Measurements from ENCODE around the gene LSM14B.
A peak's percentile ranks its signal among the peaks of the same experiment; 100 is the strongest.

Gene LSM14B

DNA sequence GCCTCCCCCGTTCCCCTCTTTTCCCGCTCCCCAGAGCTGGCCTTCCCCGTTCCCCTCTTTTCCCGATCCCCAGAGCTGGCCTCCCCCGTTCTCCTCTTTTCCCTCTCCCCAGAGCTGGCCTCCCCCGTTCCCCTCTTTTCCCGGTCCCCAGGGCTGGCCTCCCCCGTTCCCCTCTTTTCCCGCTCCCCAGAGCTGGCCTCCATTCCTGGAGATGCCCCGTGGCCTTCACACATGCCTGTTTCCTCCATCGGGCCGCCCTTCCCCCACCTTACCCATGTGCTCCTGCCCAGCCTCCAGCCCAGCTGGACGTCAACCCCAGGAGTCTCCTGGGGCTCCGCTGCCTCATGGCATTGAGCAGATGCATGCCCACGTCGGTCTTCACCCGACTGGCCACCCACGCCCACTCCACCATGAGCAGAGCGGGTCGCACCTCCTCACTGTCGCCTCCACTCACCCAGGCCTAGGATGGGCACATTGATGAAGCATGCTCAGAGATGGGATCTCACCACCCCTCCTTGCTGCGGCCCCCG is 29.6 kb downstream of the LSM14B start:
- H3K4me3 Mint-ChIP-seq: no peak overlapping the region
- no peaks in the 10 kb centered on the region for H3K27me3 Mint-ChIP-seq
- H3K9me3 Mint-ChIP-seq: no peaks in the 10 kb centered on the region
- H3K36me3 Mint-ChIP-seq: peaks cover 24% of the 10 kb centered on the region
- ATAC-seq (ENCODE audit: low read depth): no peak
- no peak for DNase-seq (ENCODE audit: low spot score in 2 of 2)
- no peak overlapping the region for H3K27ac Mint-ChIP-seq
- peaks cover 16% of the 10 kb centered on the region for H3K4me1 Mint-ChIP-seq

DNA sequence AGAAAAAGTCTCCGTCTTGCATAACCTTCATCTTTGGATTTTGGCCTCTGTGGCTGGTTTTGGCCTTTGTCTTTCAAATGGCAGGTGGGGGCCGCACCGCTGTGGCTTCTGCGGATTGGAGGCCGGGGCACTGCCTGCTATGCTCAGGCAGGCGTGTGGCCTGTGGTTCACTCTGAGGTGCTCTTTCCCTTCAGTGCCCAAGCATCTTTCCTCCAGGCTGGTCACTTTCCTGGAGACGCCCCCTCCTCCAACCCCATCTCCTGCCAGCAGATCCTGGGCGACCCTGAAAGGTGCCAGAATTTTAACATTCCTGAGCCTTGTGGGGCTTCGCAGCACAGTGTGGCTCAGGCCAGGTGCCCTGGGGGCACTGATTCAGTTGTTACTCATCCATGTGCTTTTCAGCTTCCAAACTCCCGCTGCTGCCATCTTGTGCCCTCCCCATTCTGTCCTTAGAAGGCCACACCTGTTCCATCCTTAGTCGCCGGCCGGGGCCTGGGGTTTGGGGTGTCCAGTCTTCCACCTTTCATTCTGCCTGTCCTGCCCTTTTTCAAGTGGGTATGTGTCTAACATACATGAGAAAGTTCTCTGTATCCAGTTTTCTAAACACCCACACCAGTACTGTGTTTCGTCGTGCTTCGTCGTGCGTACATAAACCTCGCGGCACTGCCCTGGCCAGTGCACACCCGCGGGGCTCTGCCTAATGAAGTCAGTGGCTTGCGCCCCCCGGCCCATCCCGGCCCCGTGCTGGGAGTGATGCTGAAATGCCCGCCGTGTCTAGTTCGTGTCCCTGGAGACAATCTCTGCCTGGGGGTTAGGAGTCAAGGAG is 33.4 kb downstream of the LSM14B start:
- Mint-ChIP-seq H3K4me3 (no peak overlapping the region), H3K27ac (no peak overlapping the region), H3K36me3 (peaks cover 25% of the 10 kb centered on the region), H3K9me3 (no peaks in the 10 kb centered on the region), H3K4me1 (peaks cover 13% of the 10 kb centered on the region), H3K27me3 (no peaks in the 10 kb centered on the region)
- DNase-seq (ENCODE audit: low spot score in 2 of 2) (no peak), ATAC-seq (ENCODE audit: low read depth) (no peak)

DNA sequence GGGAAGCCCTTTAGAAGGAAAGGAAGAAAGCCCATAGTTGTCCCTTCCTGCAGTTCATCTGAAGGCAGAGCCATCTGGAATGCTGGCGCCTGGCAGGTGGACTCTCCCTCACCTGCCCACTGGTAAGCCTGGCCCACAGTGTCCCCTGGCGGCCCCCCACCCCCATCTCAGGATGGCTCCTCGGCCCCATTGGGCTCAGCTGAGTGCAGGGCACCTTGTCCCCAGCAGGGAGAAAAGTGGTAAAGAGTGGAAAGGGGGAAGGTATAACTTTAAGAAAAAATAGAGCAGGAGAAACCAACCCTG is 33.9 kb downstream of the LSM14B start:
- Mint-ChIP-seq H3K4me3 (no peak overlapping the region), H3K9me3 (no peaks in the 10 kb centered on the region), H3K4me1 (peaks cover 13% of the 10 kb centered on the region), H3K27me3 (no peaks in the 10 kb centered on the region), H3K36me3 (peaks cover 25% of the 10 kb centered on the region), H3K27ac (no peak overlapping the region)
- no peak for ATAC-seq (ENCODE audit: low read depth)
- DNase-seq (ENCODE audit: low spot score in 2 of 2): no peak

DNA sequence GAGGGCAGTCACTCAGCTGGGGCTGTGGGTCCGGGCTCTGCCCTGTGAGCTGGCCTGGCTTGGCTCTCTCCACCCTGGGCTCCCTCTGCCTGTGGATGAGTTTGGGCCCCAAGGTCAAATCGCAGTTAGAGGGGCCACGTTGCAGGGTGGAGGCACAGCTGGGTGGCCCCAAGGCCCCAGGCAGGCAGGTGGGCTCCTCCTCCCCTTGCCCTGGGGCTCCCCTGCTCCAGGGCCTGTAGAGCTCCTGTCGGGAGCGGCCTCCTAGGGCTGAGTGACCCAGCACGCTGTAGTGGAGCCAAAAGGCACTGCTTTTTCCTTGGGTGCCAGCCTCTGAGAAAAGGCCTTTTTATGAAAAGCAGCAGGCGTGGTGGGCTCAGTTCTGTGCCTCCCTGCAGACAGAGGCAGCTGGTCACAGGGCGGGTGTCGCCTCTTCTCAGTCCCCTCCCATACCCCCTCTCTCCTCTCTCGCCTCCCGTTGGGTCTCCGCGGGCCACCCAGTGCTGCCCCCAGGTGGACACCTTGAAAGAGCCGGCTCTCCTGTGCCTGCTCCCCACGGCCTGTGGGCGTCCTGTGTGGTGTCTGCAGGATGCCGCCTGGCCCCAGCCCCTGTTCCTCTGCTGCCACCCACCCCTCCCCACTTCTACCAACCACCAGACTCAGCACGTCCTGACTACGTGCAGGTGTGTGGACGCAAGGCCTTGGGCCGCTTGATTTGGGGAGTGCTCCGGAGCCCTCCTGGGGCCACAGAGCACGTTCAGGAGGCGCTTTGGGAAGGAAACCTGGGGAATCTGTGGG is 34.5 kb downstream of the LSM14B start:
- DNase-seq (ENCODE audit: low spot score in 2 of 2) (peak; percentile 63 to 65), ATAC-seq (ENCODE audit: low read depth) (peak; percentile 99)
- H3K27ac Mint-ChIP-seq: no peak overlapping the region
- peaks cover 11% of the 10 kb centered on the region for H3K4me1 Mint-ChIP-seq
- no peaks in the 10 kb centered on the region for H3K27me3 Mint-ChIP-seq
- no peak overlapping the region for H3K4me3 Mint-ChIP-seq
- H3K9me3 Mint-ChIP-seq: no peaks in the 10 kb centered on the region
- H3K36me3 Mint-ChIP-seq: peaks cover 25% of the 10 kb centered on the region

DNA sequence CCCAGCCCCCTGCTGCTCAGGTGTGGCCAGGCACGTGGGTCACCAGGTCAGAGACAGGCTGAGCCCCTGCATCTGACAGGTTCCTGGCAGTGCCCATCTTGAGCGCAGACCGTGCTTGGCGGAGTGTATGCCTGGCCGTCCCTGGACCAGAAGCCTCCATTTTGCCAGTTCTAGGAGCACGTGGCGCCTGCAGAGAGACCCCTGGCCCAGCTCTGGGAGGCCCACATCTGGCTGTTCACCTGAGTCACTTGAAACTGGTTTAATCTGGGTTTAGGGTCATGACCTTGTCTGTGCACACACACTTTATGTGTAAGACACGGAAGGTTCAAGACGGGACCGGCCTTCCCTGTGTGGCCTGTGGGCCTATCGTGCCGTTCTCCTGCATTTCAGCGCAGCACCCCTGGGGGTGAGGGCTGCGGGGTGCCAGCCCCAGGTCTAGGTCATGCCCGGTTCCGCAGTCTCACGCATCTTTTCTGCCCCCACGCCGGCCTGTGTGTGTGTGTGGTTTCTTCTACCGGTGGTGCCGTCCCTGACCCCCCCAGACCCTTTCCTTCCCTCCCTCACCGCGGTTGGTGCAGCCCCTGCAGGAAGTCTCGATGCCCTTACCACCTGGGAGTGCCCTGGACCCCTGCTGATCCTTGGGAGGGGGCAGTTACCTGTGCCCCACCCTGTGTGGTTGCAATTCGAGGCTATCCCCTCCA is 35.3 kb downstream of the LSM14B start:
- no peak for ATAC-seq (ENCODE audit: low read depth)
- DNase-seq (ENCODE audit: low spot score in 2 of 2): no peak
- no peak overlapping the region for H3K27ac Mint-ChIP-seq
- H3K36me3 Mint-ChIP-seq: peaks cover 21% of the 10 kb centered on the region
- H3K9me3 Mint-ChIP-seq: no peaks in the 10 kb centered on the region
- H3K4me3 Mint-ChIP-seq: no peak overlapping the region
- H3K27me3 Mint-ChIP-seq: no peaks in the 10 kb centered on the region
- peaks cover 11% of the 10 kb centered on the region for H3K4me1 Mint-ChIP-seq

DNA sequence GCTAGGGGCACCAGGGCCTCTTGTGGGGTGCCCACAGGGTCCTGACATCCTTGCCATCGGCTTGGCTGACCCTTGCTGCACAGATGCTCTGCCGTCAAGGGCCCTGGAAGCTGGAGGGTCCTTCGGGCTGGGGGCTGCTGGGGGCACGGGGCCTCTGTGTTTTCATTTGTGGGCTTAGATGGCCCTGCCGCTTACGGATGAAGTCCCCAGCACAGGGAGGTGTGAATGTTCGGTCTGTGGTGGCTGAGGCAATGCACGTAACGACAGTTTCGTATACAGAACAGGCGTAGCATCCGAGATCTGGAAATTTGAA is 35.8 kb downstream of the LSM14B start:
- Mint-ChIP-seq H3K4me3 (no peak overlapping the region), H3K9me3 (no peaks in the 10 kb centered on the region), H3K27me3 (no peaks in the 10 kb centered on the region), H3K36me3 (peaks cover 17% of the 10 kb centered on the region), H3K4me1 (peaks cover 11% of the 10 kb centered on the region), H3K27ac (no peak overlapping the region)
- ATAC-seq (ENCODE audit: low read depth): no peak
- DNase-seq (ENCODE audit: low spot score in 2 of 2): no peak

DNA sequence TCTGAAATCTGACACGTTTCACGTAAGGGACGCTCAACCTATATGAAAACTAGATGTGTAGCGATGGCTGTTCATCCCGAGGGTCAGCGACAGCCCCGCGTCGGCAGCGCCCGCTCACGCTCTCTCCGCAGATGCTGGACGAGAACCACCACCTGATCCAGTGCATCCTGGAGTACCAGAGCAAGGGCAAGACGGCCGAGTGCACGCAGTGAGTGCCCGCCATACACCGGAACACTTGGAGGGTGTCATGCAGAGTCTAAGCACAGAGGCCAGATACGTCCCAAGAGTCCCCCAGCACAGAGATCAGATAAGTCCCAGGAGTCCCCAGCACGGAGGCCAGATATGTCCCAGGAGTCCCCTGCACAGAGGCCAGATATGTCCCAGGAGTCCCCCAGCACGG is 36.3 kb downstream of the LSM14B start:
- ATAC-seq (ENCODE audit: low read depth) (no peak), DNase-seq (ENCODE audit: low spot score in 2 of 2) (no peak)
- H3K27ac Mint-ChIP-seq: no peak overlapping the region
- no peaks in the 10 kb centered on the region for H3K9me3 Mint-ChIP-seq
- H3K4me3 Mint-ChIP-seq: no peak overlapping the region
- peaks cover 16% of the 10 kb centered on the region for H3K36me3 Mint-ChIP-seq
- peaks cover 11% of the 10 kb centered on the region for H3K4me1 Mint-ChIP-seq
- H3K27me3 Mint-ChIP-seq: no peaks in the 10 kb centered on the region

DNA sequence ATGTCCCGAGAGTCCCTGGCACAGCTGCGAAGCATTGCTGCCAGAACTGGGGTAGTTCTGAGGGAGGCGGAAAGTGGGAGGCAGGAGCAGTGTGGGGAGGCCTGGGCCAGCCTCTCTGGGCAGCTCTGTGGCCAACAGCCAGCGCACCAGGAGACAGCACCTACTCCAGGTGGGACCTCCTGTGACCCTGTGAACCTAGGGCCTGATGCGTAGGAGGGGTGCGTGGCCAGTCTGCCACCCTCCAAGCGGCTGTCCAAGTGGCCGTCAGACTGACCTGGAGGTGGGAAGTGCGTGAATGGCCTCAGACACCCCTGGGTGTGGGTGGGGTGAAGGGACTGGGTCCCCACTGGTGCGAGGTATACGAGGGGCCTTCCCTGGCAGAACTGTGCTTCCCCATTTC is 36.8 kb downstream of the LSM14B start:
- no peaks in the 10 kb centered on the region for H3K9me3 Mint-ChIP-seq
- DNase-seq (ENCODE audit: low spot score in 2 of 2): no peak
- H3K27me3 Mint-ChIP-seq: no peaks in the 10 kb centered on the region
- no peak for ATAC-seq (ENCODE audit: low read depth)
- no peak overlapping the region for H3K27ac Mint-ChIP-seq
- peaks cover 11% of the 10 kb centered on the region for H3K4me1 Mint-ChIP-seq
- H3K36me3 Mint-ChIP-seq: peaks cover 14% of the 10 kb centered on the region
- H3K4me3 Mint-ChIP-seq: no peak overlapping the region

DNA sequence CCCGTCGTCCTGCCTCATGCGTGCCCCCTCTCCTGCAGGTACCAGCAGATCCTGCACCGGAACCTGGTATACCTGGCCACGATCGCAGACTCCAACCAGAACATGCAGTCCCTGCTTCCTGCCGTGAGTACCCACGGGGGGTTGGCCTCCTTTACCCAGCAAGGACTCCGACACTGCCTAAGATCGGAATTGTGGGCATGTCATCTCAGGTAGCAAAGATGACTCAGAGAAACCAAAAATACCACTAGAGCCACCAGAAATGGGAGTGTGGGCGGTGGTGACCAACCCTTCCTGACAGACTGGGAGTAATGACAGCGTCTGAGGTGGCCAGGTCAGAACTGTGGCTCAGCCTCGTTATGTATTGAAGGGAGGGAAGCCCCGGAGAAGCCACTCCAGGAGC is 37.6 kb downstream of the LSM14B start:
- Mint-ChIP-seq H3K4me3 (no peak overlapping the region), H3K27me3 (no peaks in the 10 kb centered on the region), H3K36me3 (peaks cover 9% of the 10 kb centered on the region), H3K9me3 (no peaks in the 10 kb centered on the region), H3K4me1 (peaks cover 11% of the 10 kb centered on the region), H3K27ac (no peak overlapping the region)
- ATAC-seq (ENCODE audit: low read depth) (no peak), DNase-seq (ENCODE audit: low spot score in 2 of 2) (no peak)

DNA sequence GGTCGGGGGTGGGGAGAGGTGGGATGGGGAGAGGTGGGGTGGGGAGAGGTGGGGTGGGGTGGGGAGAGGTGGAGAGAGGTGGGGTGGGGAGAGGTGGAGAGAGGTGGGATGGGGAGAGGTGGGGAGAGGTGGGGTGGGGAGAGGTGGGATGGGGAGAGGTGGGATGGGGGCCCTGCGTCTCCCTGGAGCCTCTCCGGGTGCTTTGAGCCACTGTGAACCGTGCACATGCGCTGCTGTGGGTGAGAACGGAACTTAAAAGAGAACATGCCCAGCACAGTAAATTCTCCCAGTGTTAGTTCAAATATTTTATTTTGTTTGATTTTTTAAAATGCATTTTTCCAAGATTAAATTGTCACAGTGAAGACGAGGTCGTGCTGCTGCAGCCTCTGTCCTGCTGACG is 38.0 kb downstream of the LSM14B start:
- DNase-seq (ENCODE audit: low spot score in 2 of 2) (no peak), ATAC-seq (ENCODE audit: low read depth) (no peak)
- peaks cover 9% of the 10 kb centered on the region for H3K36me3 Mint-ChIP-seq
- no peaks in the 10 kb centered on the region for H3K9me3 Mint-ChIP-seq
- H3K4me1 Mint-ChIP-seq: peaks cover 11% of the 10 kb centered on the region
- no peak overlapping the region for H3K4me3 Mint-ChIP-seq
- H3K27me3 Mint-ChIP-seq: no peaks in the 10 kb centered on the region
- H3K27ac Mint-ChIP-seq: no peak overlapping the region

DNA sequence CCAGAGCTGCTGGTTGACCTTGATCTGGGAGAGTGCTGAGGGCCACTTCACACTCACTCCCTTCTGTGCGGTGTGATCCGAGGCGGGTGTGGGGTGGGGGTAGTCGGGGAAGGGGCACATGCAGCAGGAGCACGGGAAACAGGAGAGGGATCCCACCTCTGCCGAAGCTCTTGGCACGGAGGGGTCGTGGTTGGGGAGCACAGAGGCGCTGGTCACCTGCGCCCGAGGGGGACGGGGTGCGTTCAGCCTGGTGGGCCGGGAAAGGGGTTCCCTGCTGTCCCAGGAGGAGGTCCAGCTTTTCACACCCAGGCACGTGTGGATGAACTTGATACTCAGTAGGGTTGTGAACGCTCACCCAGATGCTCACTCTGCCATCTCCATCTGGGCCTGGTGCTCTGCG is 38.6 kb downstream of the LSM14B start:
- Mint-ChIP-seq H3K4me3 (no peak overlapping the region), H3K9me3 (no peaks in the 10 kb centered on the region), H3K27ac (no peak overlapping the region), H3K27me3 (no peaks in the 10 kb centered on the region), H3K36me3 (peaks cover 13% of the 10 kb centered on the region), H3K4me1 (peaks cover 9% of the 10 kb centered on the region)
- DNase-seq (ENCODE audit: low spot score in 2 of 2): no peak
- ATAC-seq (ENCODE audit: low read depth): no peak

DNA sequence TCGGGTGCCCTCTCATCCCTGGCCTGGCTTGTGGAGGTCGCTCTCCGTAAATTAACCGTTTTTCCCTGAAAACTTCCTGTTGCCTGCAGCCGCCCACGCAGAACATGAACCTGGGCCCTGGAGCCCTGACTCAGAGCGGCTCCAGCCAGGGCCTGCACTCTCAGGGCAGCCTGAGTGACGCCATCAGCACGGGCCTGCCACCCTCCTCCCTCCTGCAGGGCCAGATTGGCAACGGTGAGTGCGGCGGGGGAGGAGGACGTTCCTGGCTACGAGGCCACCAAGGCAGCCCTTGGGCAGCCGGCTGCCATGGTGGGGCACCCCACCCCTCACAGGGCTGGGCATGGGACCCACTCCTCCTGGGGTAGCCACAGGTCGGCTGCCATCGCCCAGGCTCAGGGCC is 39.1 kb downstream of the LSM14B start:
- Mint-ChIP-seq H3K4me3 (no peak overlapping the region), H3K36me3 (peaks cover 14% of the 10 kb centered on the region), H3K9me3 (no peaks in the 10 kb centered on the region), H3K4me1 (peaks cover 7% of the 10 kb centered on the region), H3K27ac (no peak overlapping the region), H3K27me3 (no peaks in the 10 kb centered on the region)
- DNase-seq (ENCODE audit: low spot score in 2 of 2) (no peak), ATAC-seq (ENCODE audit: low read depth) (no peak)

DNA sequence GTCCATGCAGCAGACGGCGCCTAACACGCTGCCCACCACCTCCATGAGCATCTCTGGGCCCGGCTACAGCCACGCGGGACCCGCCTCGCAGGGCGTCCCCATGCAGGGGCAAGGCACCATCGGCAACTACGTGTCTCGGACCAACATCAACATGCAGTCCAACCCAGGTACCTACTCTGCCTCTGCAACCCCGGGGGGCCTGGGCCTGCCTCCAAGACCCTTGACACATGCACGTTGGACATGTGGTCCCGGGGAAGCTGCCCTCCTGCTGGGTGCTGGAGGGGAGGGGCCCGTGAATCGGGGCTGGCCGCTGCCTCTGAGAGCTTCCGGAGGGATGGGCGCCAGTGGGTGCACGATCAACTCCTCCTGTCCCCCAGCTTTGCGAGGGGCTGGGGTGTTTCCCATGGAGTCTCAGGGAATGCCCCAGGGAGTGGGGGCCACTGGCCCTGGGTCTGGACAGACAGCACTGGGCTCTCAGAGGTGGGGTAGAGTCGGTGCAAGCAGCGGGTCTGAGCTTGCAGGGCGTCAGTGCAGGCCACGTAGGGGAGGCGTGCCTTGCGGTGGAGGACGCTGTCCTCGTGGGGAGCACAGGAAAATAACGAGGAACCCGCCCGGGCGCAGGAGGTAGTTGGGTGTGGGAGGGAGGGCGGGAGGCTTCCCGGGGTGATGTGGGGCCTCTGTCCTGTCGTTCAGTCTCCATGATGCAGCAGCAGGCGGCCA is 40.6 kb downstream of the LSM14B start:
- peaks cover 5% of the 10 kb centered on the region for H3K4me1 Mint-ChIP-seq
- H3K4me3 Mint-ChIP-seq: no peak overlapping the region
- no peak for DNase-seq (ENCODE audit: low spot score in 2 of 2)
- H3K27ac Mint-ChIP-seq: no peak overlapping the region
- no peak for ATAC-seq (ENCODE audit: low read depth)
- H3K9me3 Mint-ChIP-seq: no peaks in the 10 kb centered on the region
- H3K27me3 Mint-ChIP-seq: no peaks in the 10 kb centered on the region
- peaks cover 15% of the 10 kb centered on the region for H3K36me3 Mint-ChIP-seq

DNA sequence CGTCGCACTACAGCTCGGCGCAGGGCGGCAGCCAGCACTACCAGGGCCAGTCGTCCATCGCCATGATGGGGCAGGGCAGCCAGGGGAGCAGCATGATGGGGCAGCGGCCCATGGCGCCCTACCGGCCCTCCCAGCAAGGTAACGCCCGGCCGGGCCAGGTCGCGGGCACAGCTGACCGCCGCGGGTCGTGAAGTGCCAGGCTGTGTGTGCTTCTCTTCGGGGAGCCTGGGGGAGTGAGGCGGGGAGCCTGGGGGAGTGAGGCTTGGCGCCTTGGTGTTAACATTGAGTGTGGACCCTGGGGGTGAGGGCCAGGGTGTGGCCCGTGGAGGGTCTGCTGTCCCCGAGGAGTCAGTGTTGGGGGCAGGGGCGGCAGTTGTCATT is 41.2 kb downstream of the LSM14B start:
- H3K4me3 Mint-ChIP-seq: no peak overlapping the region
- no peaks in the 10 kb centered on the region for H3K27me3 Mint-ChIP-seq
- peaks cover 5% of the 10 kb centered on the region for H3K4me1 Mint-ChIP-seq
- no peaks in the 10 kb centered on the region for H3K9me3 Mint-ChIP-seq
- no peak overlapping the region for H3K27ac Mint-ChIP-seq
- H3K36me3 Mint-ChIP-seq: peaks cover 18% of the 10 kb centered on the region
- DNase-seq (ENCODE audit: low spot score in 2 of 2) (no peak), ATAC-seq (ENCODE audit: low read depth) (no peak)

Data from memory B cell (primary cell).